Fibroblast of lung (primary cell): Measurements from ENCODE around the gene DSTN. TPM values are rescaled to one million over a fixed set of nuclear protein-coding genes. Genes with fewer than 3 reads are reported as not detected.

ENCODE experiments used
- DNase-seq, 2 donors: peaks; one replicate each; pipeline versions ENCODE4 v3.0.0 to v3.0.0-alpha.2; 2010; ENCODE audit warnings: low read depth in 2 of 2
- H2AFZ ChIP-seq: 2 replicates; pipeline ENCODE4 v1.5.1; 2012; ENCODE audit warnings: low read length, control low read depth, inconsistent platforms
- H3K27ac ChIP-seq: 2 replicates; pipeline ENCODE4 v1.5.1; 2011; ENCODE audit warnings: low read length, control low read depth; ENCODE audit not compliant: insufficient read depth
- H3K27me3 ChIP-seq: 2 replicates; pipeline ENCODE4 v1.5.1; 2011; ENCODE audit warnings: mild to moderate bottlenecking, low read length; ENCODE audit not compliant: control insufficient read depth, insufficient read depth
- H3K36me3 ChIP-seq: 2 replicates; pipeline ENCODE4 v1.5.1; 2011; ENCODE audit warnings: low read length; ENCODE audit not compliant: control insufficient read depth, insufficient read depth
- H3K4me1 ChIP-seq: 2 replicates; pipeline ENCODE4 v1.5.1; 2011; ENCODE audit warnings: low read length; ENCODE audit not compliant: control insufficient read depth, insufficient read depth; ENCODE audit errors: extremely low read depth
- H3K4me2 ChIP-seq: 2 replicates; pipeline ENCODE4 v1.5.1; 2011; ENCODE audit warnings: low read length, control low read depth; ENCODE audit not compliant: insufficient read depth; ENCODE audit errors: extremely low read depth
- H3K4me3 ChIP-seq, 4 experiments: fragments of 200-600 bp in 1 of 4; sonication (generic) in 1 of 4; replicated peaks in 1 of 4; 2 replicates each; pipeline ENCODE4 v1.5.1; 2011 to 2016; ENCODE audit warnings: low read length in 4 of 4, low read depth in 3 of 4, mild to moderate bottlenecking in 3 of 4, control low read depth in 2 of 4, inconsistent platforms in 1 of 4, mixed read lengths in 1 of 4; ENCODE audit not compliant: insufficient read depth in 1 of 4; ENCODE audit errors: control extremely low read depth in 1 of 4
- H3K79me2 ChIP-seq: 2 replicates; pipeline ENCODE4 v1.5.1; 2012; ENCODE audit warnings: mild to moderate bottlenecking, low read length, inconsistent platforms; ENCODE audit not compliant: control insufficient read depth, insufficient read depth
- H3K9ac ChIP-seq: 2 replicates; pipeline ENCODE4 v1.5.1; 2011; ENCODE audit warnings: mild to moderate bottlenecking, low read length, control low read depth; ENCODE audit not compliant: insufficient read depth
- H3K9me3 ChIP-seq: 2 replicates; pipeline ENCODE4 v1.5.1; 2012; ENCODE audit warnings: low read depth, low read length; ENCODE audit not compliant: control insufficient read depth, insufficient read depth
- H4K20me1 ChIP-seq: 2 replicates; pipeline ENCODE4 v1.5.1; 2011; ENCODE audit warnings: low read length; ENCODE audit not compliant: control insufficient read depth, insufficient read depth; ENCODE audit errors: extremely low read depth
- EZH2 ChIP-seq: IDR thresholded peaks from 2 replicates; pipeline ENCODE4 v1.5.1; 2012; ENCODE audit warnings: low read length, control low read depth, mild to moderate bottlenecking; ENCODE audit errors: missing control alignments
- polyA plus RNA-seq, 2 donors: library from polyadenylated mRNA; depleted of rRNA in 1 of 2; stranded (reverse) in 1 of 2; unstranded in 1 of 2; fragments of >200 nt; gene quantifications; 2 replicates each; pipeline ENCODE4 v1.2.1, GENCODE V29; 2011 to 2012; ENCODE audit warnings: missing spikeins in 1 of 2
- total RNA-seq: library from RNA; depleted of rRNA; stranded (reverse); fragments of >200 nt; gene quantifications from 2 replicates; pipeline ENCODE4 v1.2.1, GENCODE V29; 2014
- TF ChIP-seq, protein P1 (sequence below), 2 donors: IDR thresholded peaks in 1 of 2; conservative IDR thresholded peaks in 1 of 2; 1 replicate in 1 of 2; 2 replicates in 1 of 2; pipeline ENCODE4 v1.5.1; 2011 to 2012; ENCODE audit warnings: low read length in 2 of 2, control low read depth in 1 of 2, inconsistent platforms in 1 of 2, low read depth in 1 of 2, mild to moderate bottlenecking in 1 of 2

Gene DSTN
- total and polyA plus RNA-seq, 2 donors (not counting 1 experiment from before 2014, with no cell fraction given) = 289 to 737 TPM

DNA sequence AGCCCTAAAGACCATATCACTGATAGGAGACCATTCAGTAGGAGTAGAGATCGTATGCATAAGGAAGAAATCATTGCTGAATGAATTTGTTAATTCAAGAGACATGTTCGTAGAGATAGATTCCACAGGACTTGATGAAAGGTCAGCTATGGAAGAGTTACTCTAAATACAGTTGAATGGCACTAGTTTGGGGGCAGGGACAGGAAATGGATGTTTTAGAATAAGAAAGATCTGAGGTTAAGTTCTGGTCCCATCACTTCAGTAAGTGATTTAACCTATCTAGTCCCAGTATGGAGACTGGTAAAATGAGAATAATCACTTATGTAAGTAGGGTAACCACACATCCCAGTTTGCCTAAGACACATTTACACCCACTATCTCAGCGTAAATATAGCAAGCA is 35.8 kb upstream of the DSTN start:
- H2AFZ ChIP-seq = no peak overlapping the region
- H3K79me2 ChIP-seq = no peaks in the 10 kb centered on the region
- H3K4me2 ChIP-seq = no peak overlapping the region
- H3K36me3 ChIP-seq = no peaks in the 10 kb centered on the region
- no peaks in the 10 kb centered on the region for H4K20me1 ChIP-seq
- H3K9me3 ChIP-seq = no peaks in the 10 kb centered on the region
- no peak overlapping the region for H3K4me3 ChIP-seq
- DNase-seq = no peak
- no peaks in the 10 kb centered on the region for H3K27me3 ChIP-seq
- H3K9ac ChIP-seq = no peak overlapping the region
- H3K27ac ChIP-seq = no peak overlapping the region
- no peak for TF ChIP-seq EZH2
- TF ChIP-seq, protein P1, sequence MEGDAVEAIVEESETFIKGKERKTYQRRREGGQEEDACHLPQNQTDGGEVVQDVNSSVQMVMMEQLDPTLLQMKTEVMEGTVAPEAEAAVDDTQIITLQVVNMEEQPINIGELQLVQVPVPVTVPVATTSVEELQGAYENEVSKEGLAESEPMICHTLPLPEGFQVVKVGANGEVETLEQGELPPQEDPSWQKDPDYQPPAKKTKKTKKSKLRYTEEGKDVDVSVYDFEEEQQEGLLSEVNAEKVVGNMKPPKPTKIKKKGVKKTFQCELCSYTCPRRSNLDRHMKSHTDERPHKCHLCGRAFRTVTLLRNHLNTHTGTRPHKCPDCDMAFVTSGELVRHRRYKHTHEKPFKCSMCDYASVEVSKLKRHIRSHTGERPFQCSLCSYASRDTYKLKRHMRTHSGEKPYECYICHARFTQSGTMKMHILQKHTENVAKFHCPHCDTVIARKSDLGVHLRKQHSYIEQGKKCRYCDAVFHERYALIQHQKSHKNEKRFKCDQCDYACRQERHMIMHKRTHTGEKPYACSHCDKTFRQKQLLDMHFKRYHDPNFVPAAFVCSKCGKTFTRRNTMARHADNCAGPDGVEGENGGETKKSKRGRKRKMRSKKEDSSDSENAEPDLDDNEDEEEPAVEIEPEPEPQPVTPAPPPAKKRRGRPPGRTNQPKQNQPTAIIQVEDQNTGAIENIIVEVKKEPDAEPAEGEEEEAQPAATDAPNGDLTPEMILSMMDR (conservative IDR thresholded peaks at IDR 0.05 in 1 of 2, IDR thresholded peaks at IDR 0.05 in 1 of 2; ENCODE audit: low read depth in 1 of 2, low read length in 2 of 2) = no peak
- peaks cover 6% of the 10 kb centered on the region for H3K4me1 ChIP-seq

DNA sequence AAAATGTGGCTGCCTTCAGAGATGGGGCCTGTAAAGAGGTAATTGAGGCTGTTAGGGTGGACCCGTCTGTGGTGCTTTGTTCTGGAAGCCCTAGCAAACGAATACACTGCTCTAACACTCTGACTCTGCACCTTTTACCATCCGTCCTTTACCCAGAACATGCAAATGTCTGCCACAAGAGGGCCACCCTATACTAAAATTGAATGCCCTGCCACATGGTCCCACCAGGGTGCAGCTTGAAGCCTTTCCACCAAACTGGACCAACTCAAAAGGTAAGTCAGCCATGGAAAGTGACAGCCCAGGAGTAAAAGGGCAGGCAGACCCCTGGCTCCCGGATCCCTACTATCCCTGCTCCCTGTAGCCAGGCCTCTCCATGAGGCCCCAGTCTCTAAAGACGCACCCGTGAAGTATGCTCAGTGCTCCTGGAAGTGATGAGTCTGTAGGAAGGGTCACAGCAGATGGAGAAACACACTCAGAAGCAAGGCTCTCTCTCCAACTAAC is 32.9 kb upstream of the DSTN start:
- Histone ChIP-seq H3K79me2 (no peaks in the 10 kb centered on the region), H3K4me2 (no peak overlapping the region), H3K4me3 (no peak overlapping the region), H3K27ac (no peak overlapping the region), H3K27me3 (no peaks in the 10 kb centered on the region), H3K9me3 (no peaks in the 10 kb centered on the region), H3K4me1 (peaks cover 9% of the 10 kb centered on the region), H3K9ac (no peak overlapping the region), H3K36me3 (no peaks in the 10 kb centered on the region), H4K20me1 (no peaks in the 10 kb centered on the region), H2AFZ (peak overlapping the region; percentile 30)
- TF ChIP-seq, protein P1 (conservative IDR thresholded peaks at IDR 0.05 in 1 of 2, IDR thresholded peaks at IDR 0.05 in 1 of 2; ENCODE audit: low read depth in 1 of 2, low read length in 2 of 2) = peak; percentile 97 to 98
- TF ChIP-seq EZH2 = no peak
- DNase-seq = peak; percentile 68 to 84

DNA sequence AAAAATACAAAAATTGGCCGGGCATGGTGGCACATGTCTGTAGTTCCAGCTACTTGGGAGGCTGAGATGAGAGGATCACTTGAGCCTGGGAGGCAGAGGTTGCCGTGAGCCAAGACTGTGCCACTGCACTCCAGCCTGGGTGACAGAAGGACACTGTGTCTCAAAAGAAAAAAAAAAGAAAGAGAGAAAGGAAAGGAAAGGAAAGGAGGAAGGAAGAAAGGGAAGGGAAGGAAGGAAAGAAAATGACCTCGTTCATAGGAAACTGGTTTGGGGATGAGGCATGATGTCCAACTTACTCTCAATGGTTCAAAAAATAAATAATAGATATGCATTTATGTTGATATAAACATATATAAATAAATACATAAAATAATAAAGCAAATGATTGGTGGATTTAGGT is 31.9 kb upstream of the DSTN start:
- no peak overlapping the region for H3K9ac ChIP-seq
- H4K20me1 ChIP-seq = no peaks in the 10 kb centered on the region
- TF ChIP-seq EZH2 = no peak
- TF ChIP-seq, protein P1 (conservative IDR thresholded peaks at IDR 0.05 in 1 of 2, IDR thresholded peaks at IDR 0.05 in 1 of 2; ENCODE audit: low read depth in 1 of 2, low read length in 2 of 2) = no peak
- H3K4me3 ChIP-seq = no peak overlapping the region
- peaks cover 13% of the 10 kb centered on the region for H3K4me1 ChIP-seq
- H3K27ac ChIP-seq = no peak overlapping the region
- H3K9me3 ChIP-seq = no peaks in the 10 kb centered on the region
- no peaks in the 10 kb centered on the region for H3K79me2 ChIP-seq
- H3K4me2 ChIP-seq = no peak overlapping the region
- DNase-seq = no peak
- no peaks in the 10 kb centered on the region for H3K27me3 ChIP-seq
- H2AFZ ChIP-seq = no peak overlapping the region
- no peaks in the 10 kb centered on the region for H3K36me3 ChIP-seq
